Heart left ventricle (tissue), 16 donors: ENCODE measurements around the gene MFF. TPM values are rescaled to one million over a fixed set of nuclear protein-coding genes. Genes with fewer than 3 reads are reported as not detected.

Experiments
- ATAC-seq, 4 donors: fragments of 200-7000 bp; cut with Tn5 transposase; one replicate each; pipeline ENCODE4 v1.9.1; 2020 to 2022; ENCODE audit warnings: moderate library complexity in 4 of 4, mild to moderate bottlenecking in 3 of 4, moderate number of reproducible peaks in 1 of 4
- DNase-seq, 5 donors: peaks; one replicate each; pipeline ENCODE4 v3.0.0-alpha.2; 2020
- H3K27ac ChIP-seq, 12 donors: fragments of 200-600 bp; sonication (generic) in 4 of 12; one replicate each; pipeline versions ENCODE4 v1.5.0 to v1.8.0; 2016 to 2022; ENCODE audit warnings: mild to moderate bottlenecking in 2 of 12
- H3K27me3 ChIP-seq, 9 donors: fragments of 200-600 bp; sonication (generic) in 2 of 9; one replicate each; pipeline versions ENCODE4 v1.5.1 to v1.8.0; 2016 to 2022; ENCODE audit warnings: mild to moderate bottlenecking in 3 of 9
- H3K36me3 ChIP-seq, 9 donors: fragments of 200-600 bp; sonication (generic) in 2 of 9; one replicate each; pipeline versions ENCODE4 v1.5.0 to v1.8.0; 2018 to 2022; ENCODE audit warnings: mild to moderate bottlenecking in 2 of 9
- H3K4me1 ChIP-seq, 12 donors: fragments of 200-600 bp; sonication (generic) in 4 of 12; one replicate each; pipeline versions ENCODE4 v1.5.0 to v1.8.0; 2016 to 2022; ENCODE audit warnings: mild to moderate bottlenecking in 3 of 12
- H3K4me3 ChIP-seq, 12 donors: fragments of 200-600 bp; sonication (generic) in 4 of 12; one replicate each; pipeline versions ENCODE4 v1.5.0 to v1.8.0; 2017 to 2022; ENCODE audit warnings: mild to moderate bottlenecking in 9 of 12, moderate library complexity in 4 of 12
- H3K9me3 ChIP-seq, 12 donors: fragments of 200-600 bp; sonication (generic) in 4 of 12; one replicate each; pipeline versions ENCODE4 v1.5.0 to v1.8.0; 2016 to 2022; ENCODE audit warnings: mild to moderate bottlenecking in 1 of 12
- CTCF ChIP-seq, 12 donors: fragments of 200-600 bp; sonication (generic) in 4 of 12; IDR thresholded peaks; one replicate each; pipeline versions ENCODE4 v1.5.0 to v1.8.0; 2018 to 2022; ENCODE audit warnings: antibody characterized with exemption in 12 of 12, mild to moderate bottlenecking in 5 of 12
- POLR2A ChIP-seq, 2 donors: fragments of 450-650 bp; IDR thresholded peaks; one replicate each; pipeline ENCODE4 v1.6.1; 2017; ENCODE audit warnings: antibody characterized with exemption in 2 of 2, mild to moderate bottlenecking in 2 of 2, moderate library complexity in 2 of 2
- WGBS, 4 donors: extraction: QIAGEN DNeasy Blood & Tissue Kit in 2 of 4; methylation state at CpG; one replicate each; pipeline versions ENCODE4 v1.1.5 to v1.1.7; 2013 to 2018; 5-methylcytosine and 5-hydroxymethylcytosine counted together
- intact Hi-C, 10 donors: fragments of 100-400 bp; cut with DNase I; formaldehyde crosslinking; loops; one replicate each; pipeline versions ENCODE4 v1.11.1 to v1.14.2; 2022
- polyA plus RNA-seq, 2 donors: library from polyadenylated mRNA; stranded (reverse); fragments of 200-250 nt; gene quantifications; one replicate each; pipeline ENCODE4 v1.2.3, GENCODE V29; 2013
- total RNA-seq, 9 donors: library from RNA; depleted of rRNA in 2 of 9; stranded (reverse); fragments of >200 nt in 2 of 9; fragmentation: NEBNext Ultra II Directional in 3 of 9; extraction: Animal tissue kit (Norgen Biotek cat#: 25700) in 3 of 9; gene quantifications; one replicate each; pipeline versions ENCODE4 v1.1.0 to v1.2.4, GENCODE V29; 2016 to 2023
- donor health status: ischemic (EF 13 %, LVEDD 7.1; RV severe dilation, severe dysfunction).
- donor health status: healthy with polysubstance abuse.
- donor health status: DM: no; HTN: yes; CAD: no.
- donor health status: DM: no; HTN: no; CAD: no.
- donor health status: ischemic (EF 25% LVEDD 6.9; RV normal size, moderate dysfunction).
- donor health status: ischemic (EF 25% LVEDD 5.7; RV mildly dilated, moderate dysfunction).
- donor health status: healthy.
- donor health status: DM: yes; HTN: yes; CAD: no.
- donor health status: ischemic (EF 35%, LVEDD 5.7; RV mildly dilated, moderate dysfunction).
- donor health status: nonischemic (EF 11% LVEDD 7.7; RV severe dilation, severe dysfunction).
- donor health status: DM: yes; HTN: yes; CAD: no.
- donor health status: PGD.
- donor health status: ischemic (EF 29% LVEDD 5.4; RV normal size, mild dysfunction).
- donor health status: nonischemic (EF 23%, LVEDD 6.1; RV moderate dilation, normal function).

MFF gene
- total and polyA plus RNA-seq, 11 donors, result 60.1 to 117 (median 79.7) TPM

- Histone ChIP-seq H3K4me3 (no peak overlapping the region), H3K27ac (peak overlapping the region; percentile 9 to 87 (median 64)), H3K27me3 (no peaks in the 10 kb centered on the region), H3K36me3 (no peaks in the 10 kb centered on the region), H3K9me3 (no peaks in the 10 kb centered on the region), H3K4me1 (peaks cover 0 to 39% (median 12%) of the 10 kb centered on the region in 12 donors)
- intact Hi-C loops, result loop anchor here (1.0 to 10.0 kb wide), 10 partner anchors 46 to 478 kb away; partner anchors contain the start of gene AGFG1 (in 6 of the 10)
- peak; percentile 79 to 91 (median 88) for ATAC-seq
- TF ChIP-seq CTCF (IDR thresholded peaks at IDR 0.05), result peak; percentile 48 to 84 (median 73)
- no peak for TF ChIP-seq POLR2A (IDR thresholded peaks at IDR 0.05)
- peak in 4 of 5 donors; percentile 66 to 72 (median 68) for DNase-seq
- 6 to 8% (median 7%) methylated on average over 7 of the region's 7 CpGs for WGBS, 4 donors
Measured at GRCh38 chr2:227406177-227407031, 81.4 kb downstream of the MFF start.

Other genes with a start within 250 kb of the MFF start
- gene COL4A4, start 161.0 kb upstream of the MFF start, total RNA-seq, result 1 to 10 TPM; 1.6 to 9.9 (median 5.1) TPM
- 1 to 10 TPM; 1.0 to 1.3 TPM for gene COL4A4, start 161.0 kb upstream of the MFF start, polyA plus RNA-seq
- gene COL4A3, start 160.6 kb upstream of the MFF start, total RNA-seq, result 1 to 10 TPM in 8 of 9 donors, under 1 TPM in 1; 0.96 to 6.9 (median 1.9) TPM
- gene COL4A3, start 160.6 kb upstream of the MFF start, polyA plus RNA-seq, result 1 to 10 TPM in 1 of 2 donors, under 1 TPM in 1; 0.55 to 2.2 TPM
- gene TM4SF20, start 54.1 kb downstream of the MFF start, total RNA-seq, result not detected
- gene TM4SF20, start 54.1 kb downstream of the MFF start, polyA plus RNA-seq, result not detected
- gene SCYGR1, start 62.7 kb downstream of the MFF start, total RNA-seq, result not detected
- gene SCYGR1, start 62.7 kb downstream of the MFF start, polyA plus RNA-seq, result not detected
- gene AGFG1, start 146.9 kb downstream of the MFF start, total RNA-seq, result 10 to 100 TPM; 48.4 to 92.1 (median 60.0) TPM
- 10 to 100 TPM; 12.0 to 63.6 TPM for gene AGFG1, start 146.9 kb downstream of the MFF start, polyA plus RNA-seq